Measurements from ENCODE around the gene CADPS.

DNA sequence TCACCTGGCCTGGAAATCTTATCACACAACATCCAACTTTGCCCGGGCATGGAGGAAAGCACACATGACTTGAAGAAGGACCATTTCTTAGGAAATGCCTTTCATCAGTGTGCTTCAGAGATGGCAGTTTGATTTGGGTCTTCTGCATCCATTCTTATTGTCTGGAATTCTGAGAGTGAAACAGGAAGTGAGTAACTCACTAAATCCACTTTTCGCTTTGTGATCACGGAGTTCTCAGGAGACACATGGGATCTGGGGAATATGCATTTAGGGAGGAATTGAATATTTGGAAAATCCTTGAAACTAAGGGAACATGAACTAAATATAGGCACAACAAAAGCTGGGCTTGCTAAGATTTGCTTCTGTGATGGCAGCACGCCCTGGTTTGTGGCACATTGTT, 289.4 kb downstream of the CADPS start:
- TF ChIP-seq, protein P1, sequence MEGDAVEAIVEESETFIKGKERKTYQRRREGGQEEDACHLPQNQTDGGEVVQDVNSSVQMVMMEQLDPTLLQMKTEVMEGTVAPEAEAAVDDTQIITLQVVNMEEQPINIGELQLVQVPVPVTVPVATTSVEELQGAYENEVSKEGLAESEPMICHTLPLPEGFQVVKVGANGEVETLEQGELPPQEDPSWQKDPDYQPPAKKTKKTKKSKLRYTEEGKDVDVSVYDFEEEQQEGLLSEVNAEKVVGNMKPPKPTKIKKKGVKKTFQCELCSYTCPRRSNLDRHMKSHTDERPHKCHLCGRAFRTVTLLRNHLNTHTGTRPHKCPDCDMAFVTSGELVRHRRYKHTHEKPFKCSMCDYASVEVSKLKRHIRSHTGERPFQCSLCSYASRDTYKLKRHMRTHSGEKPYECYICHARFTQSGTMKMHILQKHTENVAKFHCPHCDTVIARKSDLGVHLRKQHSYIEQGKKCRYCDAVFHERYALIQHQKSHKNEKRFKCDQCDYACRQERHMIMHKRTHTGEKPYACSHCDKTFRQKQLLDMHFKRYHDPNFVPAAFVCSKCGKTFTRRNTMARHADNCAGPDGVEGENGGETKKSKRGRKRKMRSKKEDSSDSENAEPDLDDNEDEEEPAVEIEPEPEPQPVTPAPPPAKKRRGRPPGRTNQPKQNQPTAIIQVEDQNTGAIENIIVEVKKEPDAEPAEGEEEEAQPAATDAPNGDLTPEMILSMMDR (IDR thresholded peaks at IDR 0.05), result no peak
- no peak for TF ChIP-seq POLR2A (IDR thresholded peaks at IDR 0.05)
